ENCODE data around the gene APOA4.

DNA sequence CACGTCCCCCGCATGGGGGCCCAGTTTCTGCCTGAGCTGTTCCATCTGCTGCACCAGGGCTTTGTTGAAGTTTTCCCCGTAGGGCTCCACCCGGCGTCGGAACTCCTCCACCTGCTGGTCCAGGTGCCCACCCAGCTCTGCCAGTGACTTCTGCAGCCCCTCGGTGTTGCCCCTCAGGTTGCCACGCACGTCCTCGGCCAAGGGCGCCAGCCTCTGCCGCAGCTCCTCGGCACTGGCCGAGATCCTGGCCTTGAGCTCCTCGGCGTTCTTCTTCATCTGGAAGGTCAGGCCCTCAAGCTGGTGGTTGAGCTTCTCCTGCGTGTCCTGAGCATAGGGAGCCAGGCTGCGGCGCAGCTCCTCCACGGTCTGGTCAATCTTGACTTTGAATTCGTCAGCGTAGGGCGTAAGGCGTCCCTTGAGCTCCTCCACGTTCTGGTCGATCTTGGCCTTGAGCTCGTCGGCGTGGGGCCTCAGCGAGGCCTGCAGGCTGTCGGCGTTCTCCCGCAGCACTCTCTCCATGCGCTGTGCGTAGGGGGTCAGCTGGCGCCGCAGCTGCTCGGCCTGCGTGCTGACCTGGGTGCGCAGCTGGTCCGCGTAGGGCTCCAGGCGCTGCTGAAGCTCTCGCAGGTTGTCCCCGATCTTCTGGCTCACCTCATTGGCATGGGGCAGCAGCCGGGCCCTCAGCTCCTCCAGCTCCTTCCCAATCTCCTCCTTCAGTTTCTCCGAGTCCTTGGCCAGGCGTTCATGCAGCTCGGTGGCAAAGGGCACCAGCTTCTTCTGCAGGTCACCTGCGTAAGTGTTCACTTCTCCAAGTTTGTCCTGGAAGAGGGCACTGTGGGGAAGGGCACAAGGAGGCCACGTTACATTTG lies 1.8 kb downstream of the APOA4 start:
- TF ChIP-seq POLR2AphosphoS5 (IDR thresholded peaks at IDR 0.05): no peak
- TF ChIP-seq POLR2A (IDR thresholded peaks at IDR 0.05): no peak
- TF ChIP-seq, protein P1, sequence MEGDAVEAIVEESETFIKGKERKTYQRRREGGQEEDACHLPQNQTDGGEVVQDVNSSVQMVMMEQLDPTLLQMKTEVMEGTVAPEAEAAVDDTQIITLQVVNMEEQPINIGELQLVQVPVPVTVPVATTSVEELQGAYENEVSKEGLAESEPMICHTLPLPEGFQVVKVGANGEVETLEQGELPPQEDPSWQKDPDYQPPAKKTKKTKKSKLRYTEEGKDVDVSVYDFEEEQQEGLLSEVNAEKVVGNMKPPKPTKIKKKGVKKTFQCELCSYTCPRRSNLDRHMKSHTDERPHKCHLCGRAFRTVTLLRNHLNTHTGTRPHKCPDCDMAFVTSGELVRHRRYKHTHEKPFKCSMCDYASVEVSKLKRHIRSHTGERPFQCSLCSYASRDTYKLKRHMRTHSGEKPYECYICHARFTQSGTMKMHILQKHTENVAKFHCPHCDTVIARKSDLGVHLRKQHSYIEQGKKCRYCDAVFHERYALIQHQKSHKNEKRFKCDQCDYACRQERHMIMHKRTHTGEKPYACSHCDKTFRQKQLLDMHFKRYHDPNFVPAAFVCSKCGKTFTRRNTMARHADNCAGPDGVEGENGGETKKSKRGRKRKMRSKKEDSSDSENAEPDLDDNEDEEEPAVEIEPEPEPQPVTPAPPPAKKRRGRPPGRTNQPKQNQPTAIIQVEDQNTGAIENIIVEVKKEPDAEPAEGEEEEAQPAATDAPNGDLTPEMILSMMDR (IDR thresholded peaks at IDR 0.05): no peak
- no peak for TF ChIP-seq EP300 (IDR thresholded peaks at IDR 0.05)

Measured in suprapubic skin (tissue), 4 donors.